Pancreas (tissue), 10 donors: ENCODE results near the gene KDM6B. TPM values are rescaled to one million over a fixed set of nuclear protein-coding genes. Genes with fewer than 3 reads are reported as not detected.

Source experiments
- ATAC-seq, 4 donors: fragments of 200-7000 bp; cut with Tn5 transposase; one replicate each; pipeline versions ENCODE4 v1.8.0 to v1.9.1; 2020; ENCODE audit warnings: mild to moderate bottlenecking in 4 of 4, moderate library complexity in 4 of 4
- DNase-seq, 6 donors: peaks; one replicate each; pipeline ENCODE4 v3.0.0-alpha.2; 2020
- FAIRE-seq: peaks from 2 replicates; lab custom pipeline; 2012; peaks lifted over from hg19 to GRCh38; lab: Jason Lieb, UNC
- H3K27ac ChIP-seq, 4 donors: fragments of 200-600 bp; sonication (generic); 1 replicate in 3 of 4; 2 replicates in 1 of 4; pipeline versions ENCODE4 v1.5.0 to v1.8.0; 2020
- H3K27me3 ChIP-seq, 4 donors: fragments of 200-600 bp; one replicate each; pipeline ENCODE4 v1.8.0; 2021
- H3K36me3 ChIP-seq, 3 donors: fragments of 200-600 bp; sonication (generic) in 1 of 3; one replicate each; pipeline versions ENCODE4 v1.5.0 to v1.8.0; 2020 to 2021
- H3K4me1 ChIP-seq, 3 donors: fragments of 200-600 bp; one replicate each; pipeline ENCODE4 v1.8.0; 2021
- H3K4me3 ChIP-seq, 4 donors: fragments of 200-600 bp; sonication (generic) in 2 of 4; one replicate each; pipeline versions ENCODE4 v1.5.0 to v1.8.0; 2020 to 2021
- H3K9me3 ChIP-seq, 4 donors: fragments of 200-600 bp; one replicate each; pipeline ENCODE4 v1.8.0; 2021
- WGBS, 2 donors: extraction: QIAGEN DNeasy Blood & Tissue Kit; methylation state at CpG; one replicate each; pipeline ENCODE4 v1.1.7; 2013; 5-methylcytosine and 5-hydroxymethylcytosine counted together
- intact Hi-C, 3 donors: fragments of 100-400 bp; cut with DNase I; formaldehyde crosslinking; loops; one replicate each; pipeline versions ENCODE4 v1.11.1 to v1.14.2; 2022
- polyA plus RNA-seq, 2 donors: library from polyadenylated mRNA; stranded (reverse); fragments of 200-250 nt; gene quantifications; one replicate each; pipeline ENCODE4 v1.2.3, GENCODE V29; 2013
- total RNA-seq, 6 donors: library from RNA; stranded (reverse); fragmentation: NEBNext Ultra II Directional in 4 of 6; extraction: Animal tissue kit (Norgen Biotek cat#: 25700) in 4 of 6; gene quantifications; one replicate each; pipeline versions ENCODE4 v1.2.1 to v1.2.4, GENCODE V29; 2021 to 2023
- TF ChIP-seq, protein P1 (sequence below), 4 donors: fragments of 200-600 bp; sonication (generic) in 3 of 4; IDR thresholded peaks; one replicate each; pipeline versions ENCODE4 v1.5.0 to v1.8.0; 2021; ENCODE audit warnings: antibody characterized with exemption in 4 of 4
- donor health status: healthy with polysubstance abuse.
- donor health status: DM: no; HTN: no; CAD: no; lungs with moderate emphysema.
- donor health status: DM: no; HTN: no; CAD: no.
- donor health status: control.
- donor health status: control.
- donor health status: Bipolar disorder and iron deficiency.
- donor health status: DM: yes; HTN: yes; CAD: no.
- donor health status: DM: no; HTN: no; CAD: no.
- donor health status: DM: no; HTN: no; CAD: no.
- donor health status: DM: yes; HTN: yes; CAD: no.

KDM6B gene
- total and polyA plus RNA-seq, 8 donors: 8.9 to 23.7 (median 15.5) TPM

DNA sequence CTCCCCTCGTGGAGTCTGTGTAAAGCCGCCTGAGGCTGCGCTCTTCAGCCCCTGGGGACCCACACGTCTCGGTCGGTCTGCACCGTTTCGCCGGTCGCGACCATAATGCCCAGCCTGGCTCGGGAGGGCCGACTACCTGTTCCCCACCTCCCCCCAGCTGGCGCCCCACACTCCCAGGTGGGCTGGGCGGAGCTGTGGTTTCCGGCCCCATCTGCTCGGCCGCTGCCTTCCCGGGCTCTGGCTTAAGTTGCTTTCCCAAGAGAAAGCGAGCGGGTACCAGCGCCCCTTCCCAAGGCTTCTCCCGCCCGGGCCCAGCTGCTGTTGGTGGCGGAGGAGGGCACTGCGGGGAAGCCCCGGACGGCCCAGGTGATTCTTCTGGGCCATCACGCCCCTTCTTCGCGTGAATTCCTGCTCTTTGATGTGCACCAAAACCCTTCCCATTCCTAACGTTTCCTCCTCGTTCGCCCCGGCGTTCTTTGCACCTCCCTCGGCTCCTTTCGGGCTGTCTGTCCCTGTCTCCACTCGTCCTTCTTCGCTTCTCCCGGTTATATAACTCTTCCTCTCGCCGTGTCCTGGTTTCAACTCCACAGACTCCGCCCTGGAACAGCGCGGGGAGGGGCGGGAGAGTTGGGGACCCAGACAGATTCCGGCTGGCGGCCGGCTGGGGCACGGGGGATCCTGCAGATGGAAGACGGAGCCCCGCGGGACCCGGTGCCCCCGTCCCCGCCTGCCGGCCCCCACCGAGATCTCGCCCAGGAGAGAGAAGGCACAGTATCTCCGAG, 2.0 kb downstream of the KDM6B start:
- intact Hi-C loops: no loop called here
- DNase-seq: peak; percentile 80 to 92 (median 85)
- Histone ChIP-seq H3K27ac (peak overlapping the region; percentile 94 to 100 (median 98)), H3K36me3 (no peaks in the 10 kb centered on the region), H3K27me3 (no peaks in the 10 kb centered on the region), H3K4me3 (peak overlapping the region; percentile 47 to 76 (median 58)), H3K4me1 (peaks cover 6 to 17% (median 6%) of the 10 kb centered on the region in 3 donors), H3K9me3 (no peaks in the 10 kb centered on the region)
- TF ChIP-seq, protein P1, sequence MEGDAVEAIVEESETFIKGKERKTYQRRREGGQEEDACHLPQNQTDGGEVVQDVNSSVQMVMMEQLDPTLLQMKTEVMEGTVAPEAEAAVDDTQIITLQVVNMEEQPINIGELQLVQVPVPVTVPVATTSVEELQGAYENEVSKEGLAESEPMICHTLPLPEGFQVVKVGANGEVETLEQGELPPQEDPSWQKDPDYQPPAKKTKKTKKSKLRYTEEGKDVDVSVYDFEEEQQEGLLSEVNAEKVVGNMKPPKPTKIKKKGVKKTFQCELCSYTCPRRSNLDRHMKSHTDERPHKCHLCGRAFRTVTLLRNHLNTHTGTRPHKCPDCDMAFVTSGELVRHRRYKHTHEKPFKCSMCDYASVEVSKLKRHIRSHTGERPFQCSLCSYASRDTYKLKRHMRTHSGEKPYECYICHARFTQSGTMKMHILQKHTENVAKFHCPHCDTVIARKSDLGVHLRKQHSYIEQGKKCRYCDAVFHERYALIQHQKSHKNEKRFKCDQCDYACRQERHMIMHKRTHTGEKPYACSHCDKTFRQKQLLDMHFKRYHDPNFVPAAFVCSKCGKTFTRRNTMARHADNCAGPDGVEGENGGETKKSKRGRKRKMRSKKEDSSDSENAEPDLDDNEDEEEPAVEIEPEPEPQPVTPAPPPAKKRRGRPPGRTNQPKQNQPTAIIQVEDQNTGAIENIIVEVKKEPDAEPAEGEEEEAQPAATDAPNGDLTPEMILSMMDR (IDR thresholded peaks at IDR 0.05): no peak
- WGBS, 2 donors: 0 to 1% methylated on average over 54 to 61 of the region's 61 CpGs
- no peak for FAIRE-seq
- ATAC-seq: peak; percentile 42 to 49 (median 46)

DNA sequence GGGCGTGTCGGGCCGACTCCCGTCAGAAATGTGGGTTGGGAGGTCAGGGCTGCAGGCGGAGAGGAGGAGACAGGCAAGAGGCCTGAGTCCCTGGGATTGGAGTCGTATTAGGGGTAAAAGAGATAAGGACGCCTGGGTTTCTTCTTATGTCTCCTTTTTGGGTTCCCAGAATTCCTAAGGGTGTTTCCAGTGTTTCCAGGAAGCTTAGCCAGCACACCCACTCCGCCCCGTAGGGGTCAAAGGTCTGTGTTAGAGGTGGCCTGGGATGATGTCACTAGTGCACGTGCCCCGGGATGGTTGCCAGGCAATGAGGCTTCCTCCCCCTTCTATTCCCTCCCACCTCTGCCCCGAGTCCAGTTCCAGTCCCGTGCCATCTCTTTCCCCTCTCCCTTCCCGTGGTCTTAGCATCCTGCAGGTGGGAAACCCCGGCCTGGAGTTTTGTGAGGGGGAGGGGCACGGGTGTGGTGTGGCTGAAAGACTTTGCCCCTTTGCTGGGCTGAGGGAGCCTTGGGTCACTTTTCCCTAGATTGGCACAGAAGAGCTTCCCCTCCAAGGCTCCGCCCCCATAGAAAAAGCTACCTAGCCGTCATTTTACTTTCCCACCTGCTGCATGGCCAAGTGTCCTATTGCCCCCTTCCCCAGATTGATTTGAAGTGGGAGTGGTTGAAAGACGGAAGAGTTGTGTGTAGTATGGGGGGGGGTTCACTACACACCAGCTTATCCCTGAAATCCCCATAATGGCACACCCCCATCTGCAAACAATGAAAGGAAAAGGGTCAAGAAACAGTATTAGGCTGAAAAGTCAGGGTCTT, 2.8 kb downstream of the KDM6B start:
- H3K4me3 ChIP-seq: peak overlapping the region; percentile 47 to 76 (median 58)

DNA sequence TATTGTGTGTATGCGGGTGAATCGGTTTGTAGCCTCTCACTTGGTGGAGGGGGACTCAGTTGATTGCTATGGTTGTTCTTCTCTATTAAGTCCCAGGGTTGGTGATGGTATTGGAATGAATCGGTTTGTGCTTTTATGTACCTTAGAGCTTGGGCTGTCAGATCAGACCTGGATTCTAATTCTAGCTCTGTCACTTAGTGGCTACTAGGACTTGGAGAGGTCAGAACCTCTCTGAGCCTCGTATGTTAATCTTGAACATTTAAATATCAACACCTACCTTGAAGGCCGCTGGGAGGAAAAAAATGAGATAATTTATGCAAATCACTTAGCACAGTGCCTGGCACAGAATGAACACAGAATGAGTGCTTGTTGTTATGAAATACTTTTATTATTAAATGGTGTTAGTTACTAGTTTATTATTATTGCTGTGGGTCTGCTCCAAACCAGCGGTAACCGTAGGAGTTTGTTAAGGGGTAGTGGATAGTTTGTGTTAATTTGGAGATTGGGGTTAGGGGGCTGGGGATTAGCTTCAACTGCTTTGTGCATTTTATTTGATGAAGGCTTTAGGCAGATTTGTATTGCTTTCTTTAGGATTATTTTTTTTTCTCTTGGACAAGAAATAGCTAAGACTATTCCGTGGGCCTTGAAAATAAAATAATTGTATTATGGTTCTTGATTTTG, 3.5 kb downstream of the KDM6B start:
- TF ChIP-seq, protein P1 (IDR thresholded peaks at IDR 0.05): no peak
- no peaks in the 10 kb centered on the region for H3K27me3 ChIP-seq
- peak overlapping the region; percentile 94 to 100 (median 98) for H3K27ac ChIP-seq
- ATAC-seq: no peak
- H3K36me3 ChIP-seq: no peaks in the 10 kb centered on the region
- H3K4me3 ChIP-seq: peak overlapping the region in 1 of 4 donors; percentile 64
- no peak for FAIRE-seq
- intact Hi-C loops: no loop called here
- WGBS, 2 donors: 5% methylated on average over 8 of the region's 8 CpGs
- no peaks in the 10 kb centered on the region for H3K9me3 ChIP-seq
- no peak for DNase-seq
- peaks cover 10 to 20% (median 11%) of the 10 kb centered on the region in 3 donors for H3K4me1 ChIP-seq

More for the DNA sequence above, 2.8 kb downstream of the KDM6B start:
- no peaks in the 10 kb centered on the region for H3K9me3 ChIP-seq
- H3K27me3 ChIP-seq: no peaks in the 10 kb centered on the region
- intact Hi-C loops: no loop called here
- WGBS, 2 donors: 0 to 1% methylated on average over 19 of the region's 19 CpGs
- H3K36me3 ChIP-seq: no peaks in the 10 kb centered on the region
- peak; percentile 90 to 99 (median 98) for DNase-seq
- H3K27ac ChIP-seq: peak overlapping the region; percentile 94 to 100 (median 98)
- FAIRE-seq: no peak
- peak; percentile 36 to 62 (median 59) for ATAC-seq
- TF ChIP-seq, protein P1 (IDR thresholded peaks at IDR 0.05): no peak
- peaks cover 10 to 20% (median 11%) of the 10 kb centered on the region in 3 donors for H3K4me1 ChIP-seq

DNA sequence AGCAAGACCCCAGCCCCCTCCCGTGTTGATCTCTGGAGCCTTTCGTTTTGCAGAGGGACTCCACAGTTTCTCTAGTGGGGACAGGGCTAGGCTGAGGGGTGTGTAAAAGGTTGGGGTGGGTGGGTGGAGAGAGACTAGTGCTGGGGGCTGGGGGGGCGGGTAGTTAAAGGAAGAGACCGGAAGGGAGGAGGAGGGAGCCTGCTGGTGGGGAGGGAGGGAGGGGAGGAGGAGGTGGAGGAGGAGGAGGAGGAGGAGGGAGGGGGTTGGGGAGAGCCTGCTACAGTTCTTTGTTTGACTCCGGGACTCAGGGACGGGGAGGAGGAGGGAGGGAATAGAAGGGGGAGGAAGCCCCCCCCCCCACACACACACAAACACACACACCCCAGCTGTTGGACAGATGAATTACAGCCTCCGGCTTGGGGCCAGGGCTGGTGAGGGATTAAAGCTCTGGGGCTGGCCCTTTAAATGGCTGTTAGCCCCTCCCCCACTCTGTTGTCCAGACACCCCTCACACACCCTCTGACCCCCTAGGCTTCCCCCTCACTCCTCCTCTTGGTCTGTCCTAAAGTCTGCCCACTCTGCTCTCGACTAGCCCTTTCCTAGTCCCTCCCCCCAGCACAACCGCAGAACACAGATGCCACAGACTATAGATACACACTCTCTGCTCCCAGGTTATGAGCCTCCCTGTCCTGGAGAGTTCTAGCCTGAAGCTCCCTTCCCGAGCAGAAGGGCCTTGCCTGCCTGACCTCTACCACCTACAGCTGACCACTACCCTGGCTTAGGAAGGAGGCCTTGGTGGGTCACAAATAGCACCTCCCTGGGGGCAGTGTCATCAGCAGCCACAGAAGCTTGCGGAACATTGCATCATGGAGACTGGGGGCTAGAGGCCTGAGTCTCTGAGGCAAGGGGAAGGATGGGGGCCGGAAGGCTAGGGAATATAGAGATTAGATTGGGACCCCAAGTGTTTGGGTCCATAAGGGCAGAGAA, 4.4 kb downstream of the KDM6B start:
- Histone ChIP-seq H3K36me3 (no peaks in the 10 kb centered on the region), H3K9me3 (no peaks in the 10 kb centered on the region), H3K27ac (peak overlapping the region in 3 of 4 donors; percentile 94 to 99 (median 98)), H3K27me3 (no peaks in the 10 kb centered on the region), H3K4me3 (peak overlapping the region in 1 of 4 donors; percentile 64), H3K4me1 (peaks cover 9 to 20% (median 10%) of the 10 kb centered on the region in 3 donors)
- peak in 4 of 6 donors; percentile 45 to 76 (median 64) for DNase-seq
- TF ChIP-seq, protein P1 (IDR thresholded peaks at IDR 0.05): no peak
- FAIRE-seq: no peak
- intact Hi-C loops: no loop called here
- 14 to 18% methylated on average over 8 to 11 of the region's 12 CpGs for WGBS, 2 donors
- no peak for ATAC-seq
